ENCODE measurements around the gene CMTM7.

GRCh38 chr3:32349184-32349583 is 42.5 kb upstream of the CMTM7 start:
- TF ChIP-seq CTCF (IDR thresholded peaks at IDR 0.05) = no peak
- no peak for TF ChIP-seq POLR2A (IDR thresholded peaks at IDR 0.05)
